Dedifferentiated amniotic fluid mesenchymal stem cell (primary cell): Measurements from ENCODE around the gene WIPF1.
"Not testable (repeated sequence)": the region's sequence is repeated elsewhere in the genome, so short reads cannot be mapped to it uniquely, and the experiment has no call there.

Experiments
- DNase-seq: peaks from one replicate; pipeline ENCODE4 v3.0.0-alpha.2; 2016; ENCODE audit errors: extremely low spot score

The WIPF1 gene

DNA sequence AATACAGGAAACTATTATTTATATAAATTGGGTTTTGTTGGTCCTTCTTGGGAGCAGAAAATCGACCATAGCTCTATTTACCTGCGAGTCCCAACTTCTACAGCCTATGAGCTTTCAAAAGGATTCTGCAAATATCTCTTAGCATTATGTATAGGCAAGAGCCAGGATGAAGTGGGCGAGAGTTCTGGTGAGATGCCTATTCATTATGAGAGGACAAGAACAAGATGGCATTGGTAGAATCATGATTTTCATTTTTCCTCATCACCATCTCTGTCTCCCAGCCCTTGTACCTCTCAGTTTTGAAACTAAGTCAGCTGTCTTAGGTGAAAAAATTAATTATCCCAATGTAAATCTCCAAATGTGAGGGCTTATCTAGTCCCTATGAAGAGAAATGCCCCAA lies 25.0 kb downstream of the WIPF1 start:
- DNase-seq, result no peak

DNA sequence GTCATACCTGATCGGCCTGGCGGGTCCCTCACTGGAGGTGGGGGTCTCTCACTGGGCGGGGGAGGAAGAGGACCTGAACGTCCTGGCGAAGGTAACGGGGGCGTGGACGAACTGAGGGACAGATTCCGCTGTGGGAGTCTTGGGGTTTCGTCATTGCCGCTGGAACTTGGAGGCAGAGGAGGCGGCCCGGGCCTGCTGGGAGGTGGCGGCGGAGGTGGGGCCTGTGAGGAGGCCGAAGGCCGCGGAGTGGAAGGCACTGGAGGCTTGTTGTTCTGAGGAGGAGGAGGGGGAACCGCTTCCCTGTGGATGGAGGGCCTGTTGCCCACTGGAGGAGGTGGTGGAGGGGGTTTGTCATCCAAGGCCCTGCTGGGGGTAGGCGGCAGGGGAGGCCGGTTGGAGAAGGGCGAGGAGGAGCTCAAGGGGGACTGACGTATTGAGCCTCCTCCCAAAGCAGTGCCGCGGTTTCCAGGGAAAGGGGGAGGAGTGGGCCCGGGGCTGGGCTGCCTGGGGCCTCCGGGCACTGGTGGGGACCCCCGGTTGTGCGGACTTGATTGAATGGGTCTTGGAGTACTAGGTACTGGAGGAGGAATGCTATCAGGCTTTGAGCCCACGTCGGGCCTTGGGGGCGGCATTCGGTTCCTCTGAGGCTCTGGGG lies 25.8 kb downstream of the WIPF1 start:
- no peak for DNase-seq

- no peak for DNase-seq
Measured at GRCh38 chr2:174570318-174570958, 27.2 kb downstream of the WIPF1 start.

GRCh38 chr2:174569678-174570077 lies 27.9 kb downstream of the WIPF1 start:
- DNase-seq, result no peak

DNA sequence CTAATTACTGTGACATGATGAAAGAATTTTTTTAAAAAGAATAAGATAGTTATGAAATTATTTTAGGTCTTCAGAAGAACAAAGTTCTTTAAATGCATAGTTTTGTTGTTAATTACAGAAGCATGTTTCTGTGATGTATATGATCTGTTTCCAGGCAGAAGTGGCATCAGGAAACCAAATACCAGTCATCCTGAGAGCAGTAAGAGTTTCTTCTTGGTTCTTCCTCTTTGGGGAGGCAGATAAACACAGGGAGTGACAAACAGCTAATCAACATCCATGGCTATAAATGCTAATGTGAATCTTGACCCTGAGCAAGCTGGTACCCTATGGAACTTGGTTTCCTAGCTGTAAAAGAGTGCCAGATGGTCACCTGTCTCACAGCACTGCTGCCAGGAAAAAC lies 29.2 kb downstream of the WIPF1 start:
- DNase-seq, result no peak

GRCh38 chr2:174566871-174567270 lies 30.7 kb downstream of the WIPF1 start:
- no peak for DNase-seq

GRCh38 chr2:174563530-174564282 lies 33.9 kb downstream of the WIPF1 start:
- no peak for DNase-seq

GRCh38 chr2:174561972-174562370 lies 35.6 kb downstream of the WIPF1 start:
- DNase-seq, result no peak

DNA sequence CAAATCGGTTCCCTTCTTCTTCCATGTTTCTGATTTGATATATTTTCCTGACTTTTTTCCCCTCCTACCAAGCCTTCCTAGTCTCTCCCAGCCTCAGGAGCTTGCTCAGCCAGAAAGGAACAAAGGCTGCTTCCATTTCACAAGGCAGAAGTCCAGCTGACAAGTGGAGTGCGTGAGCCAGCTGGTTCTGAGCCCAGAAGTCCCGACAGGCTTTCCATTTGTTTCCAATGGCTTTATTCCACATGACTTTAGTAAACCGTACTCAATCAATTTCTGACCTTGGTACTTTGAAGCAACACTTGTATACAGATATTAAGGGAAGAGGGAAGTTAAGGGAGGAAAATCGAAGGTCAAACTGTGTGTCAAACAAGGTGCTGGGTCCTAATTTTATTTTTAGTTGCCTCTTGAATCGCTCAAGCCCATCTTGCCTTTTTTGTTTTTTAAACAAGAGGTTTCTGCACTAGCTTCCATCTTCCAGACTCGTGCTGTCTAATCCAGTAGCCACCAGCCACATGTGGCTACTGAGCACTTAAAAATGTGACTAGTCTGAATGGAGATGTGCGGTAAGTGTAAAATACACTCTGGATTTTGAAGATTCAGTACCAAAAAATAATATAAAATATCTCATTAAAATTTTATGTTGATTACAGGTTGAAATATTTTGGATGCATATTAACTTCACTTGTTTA lies 36.2 kb downstream of the WIPF1 start:
- DNase-seq, result peak; percentile 75

DNA sequence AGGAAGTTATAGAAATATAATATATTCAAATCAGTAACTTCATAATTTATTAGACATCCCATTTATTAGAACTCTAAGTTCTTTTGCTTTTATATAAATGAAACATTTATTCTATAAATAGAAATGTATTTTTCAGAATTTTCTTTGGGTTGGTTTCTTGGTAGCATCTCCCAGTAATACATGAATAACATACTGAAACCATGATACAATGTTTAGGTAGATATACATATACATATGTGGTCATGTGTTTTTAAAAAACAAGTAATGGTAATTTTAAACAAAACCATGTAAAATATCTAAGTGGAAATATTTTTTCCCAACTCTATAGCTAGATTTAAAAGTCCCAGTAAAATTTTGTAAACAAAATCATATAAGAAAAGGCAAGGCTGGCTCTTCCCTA lies 36.9 kb downstream of the WIPF1 start:
- DNase-seq, result no peak

DNA sequence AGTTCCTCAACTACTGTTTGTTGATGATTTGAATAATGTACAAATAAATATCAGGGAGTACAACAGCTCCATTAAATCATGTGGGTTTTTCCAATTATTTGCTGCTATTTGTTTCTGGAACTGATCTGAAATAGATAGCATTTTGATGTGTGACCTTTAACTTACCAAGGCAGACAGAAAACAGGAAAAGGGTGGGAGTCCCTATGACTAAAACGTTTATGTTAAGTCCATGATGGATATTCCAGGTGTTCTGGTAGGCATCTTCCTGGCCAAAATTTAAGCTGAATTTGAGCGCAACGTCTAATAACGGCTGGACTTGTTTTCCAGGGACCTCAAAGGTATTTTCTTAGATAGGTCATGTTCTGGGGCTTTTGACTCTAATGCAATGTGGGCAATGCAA lies 41.6 kb downstream of the WIPF1 start:
- no peak for DNase-seq

DNA sequence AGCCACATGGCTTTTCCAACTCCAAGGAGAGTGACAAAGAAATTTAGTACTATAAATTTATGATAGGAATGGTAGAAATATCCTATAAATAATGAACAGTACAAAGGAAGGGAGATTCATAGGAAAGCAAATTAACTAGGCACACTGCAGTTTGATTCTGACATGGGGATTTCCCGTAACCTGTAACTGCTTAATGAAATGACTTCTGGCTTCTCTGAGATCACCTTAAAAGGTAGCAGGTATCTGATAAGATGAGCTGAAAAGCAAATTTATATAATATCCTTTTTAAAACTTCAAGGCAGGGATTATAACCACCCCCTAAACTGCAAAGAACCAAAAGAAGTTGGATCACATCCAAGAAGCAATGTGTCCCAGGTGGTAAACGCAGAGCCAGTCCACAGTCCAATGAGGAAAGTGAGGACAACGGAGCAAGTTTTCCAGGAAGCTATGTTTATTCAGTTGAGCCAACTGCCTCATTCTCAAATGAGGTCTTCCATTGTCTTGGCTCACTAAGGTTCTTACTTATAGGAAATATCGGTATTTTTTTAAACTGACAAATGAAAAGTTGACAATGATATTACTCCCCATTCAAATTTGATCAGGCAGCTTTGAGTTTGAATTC lies 43.0 kb downstream of the WIPF1 start:
- no peak for DNase-seq

GRCh38 chr2:174553811-174554493 lies 43.7 kb downstream of the WIPF1 start:
- no peak for DNase-seq

DNA sequence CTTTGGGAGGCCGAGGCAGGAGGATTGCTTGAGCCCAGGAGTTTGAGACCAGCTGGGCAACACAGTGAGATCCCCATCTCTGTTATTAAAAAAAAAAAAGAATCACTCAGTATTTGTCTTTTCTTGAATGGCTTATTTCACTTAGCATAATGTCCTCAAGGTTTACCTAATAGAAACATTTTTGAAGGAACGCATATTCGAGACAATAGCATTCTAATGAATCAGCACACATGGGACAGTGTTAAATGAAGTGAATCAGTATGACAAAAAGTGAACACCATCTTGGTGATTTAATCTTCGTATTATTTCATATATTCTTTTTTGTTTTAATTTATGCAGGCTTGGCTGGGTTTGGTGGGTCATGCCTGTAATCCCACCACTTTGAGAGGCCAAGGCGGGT lies 44.7 kb downstream of the WIPF1 start:
- DNase-seq, result no peak

- DNase-seq, result no peak
Measured at GRCh38 chr2:174551697-174552096, 45.9 kb downstream of the WIPF1 start.

- DNase-seq, result not testable (repeated sequence)
Measured at GRCh38 chr2:174548646-174549045, 49.0 kb downstream of the WIPF1 start.

DNA sequence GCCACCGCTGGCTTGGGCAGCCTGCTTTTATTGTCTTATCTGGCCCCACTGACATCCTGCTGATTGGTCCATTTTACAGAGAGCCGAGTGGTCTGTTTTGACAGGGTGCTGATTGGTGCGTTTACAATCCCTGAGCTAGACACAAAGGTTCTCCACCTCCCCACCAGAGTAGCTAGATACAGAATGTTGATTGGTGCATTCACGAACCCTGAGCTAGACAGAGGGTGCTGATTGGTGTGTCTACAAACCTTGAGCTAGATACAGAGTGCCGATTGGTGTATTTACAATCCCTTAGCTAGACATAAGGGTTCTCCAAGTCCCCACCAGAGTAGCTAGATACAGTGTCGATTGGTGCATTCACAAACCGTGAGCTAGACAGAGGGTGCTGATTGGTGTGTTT lies 49.6 kb downstream of the WIPF1 start:
- not testable (repeated sequence) for DNase-seq

DNA sequence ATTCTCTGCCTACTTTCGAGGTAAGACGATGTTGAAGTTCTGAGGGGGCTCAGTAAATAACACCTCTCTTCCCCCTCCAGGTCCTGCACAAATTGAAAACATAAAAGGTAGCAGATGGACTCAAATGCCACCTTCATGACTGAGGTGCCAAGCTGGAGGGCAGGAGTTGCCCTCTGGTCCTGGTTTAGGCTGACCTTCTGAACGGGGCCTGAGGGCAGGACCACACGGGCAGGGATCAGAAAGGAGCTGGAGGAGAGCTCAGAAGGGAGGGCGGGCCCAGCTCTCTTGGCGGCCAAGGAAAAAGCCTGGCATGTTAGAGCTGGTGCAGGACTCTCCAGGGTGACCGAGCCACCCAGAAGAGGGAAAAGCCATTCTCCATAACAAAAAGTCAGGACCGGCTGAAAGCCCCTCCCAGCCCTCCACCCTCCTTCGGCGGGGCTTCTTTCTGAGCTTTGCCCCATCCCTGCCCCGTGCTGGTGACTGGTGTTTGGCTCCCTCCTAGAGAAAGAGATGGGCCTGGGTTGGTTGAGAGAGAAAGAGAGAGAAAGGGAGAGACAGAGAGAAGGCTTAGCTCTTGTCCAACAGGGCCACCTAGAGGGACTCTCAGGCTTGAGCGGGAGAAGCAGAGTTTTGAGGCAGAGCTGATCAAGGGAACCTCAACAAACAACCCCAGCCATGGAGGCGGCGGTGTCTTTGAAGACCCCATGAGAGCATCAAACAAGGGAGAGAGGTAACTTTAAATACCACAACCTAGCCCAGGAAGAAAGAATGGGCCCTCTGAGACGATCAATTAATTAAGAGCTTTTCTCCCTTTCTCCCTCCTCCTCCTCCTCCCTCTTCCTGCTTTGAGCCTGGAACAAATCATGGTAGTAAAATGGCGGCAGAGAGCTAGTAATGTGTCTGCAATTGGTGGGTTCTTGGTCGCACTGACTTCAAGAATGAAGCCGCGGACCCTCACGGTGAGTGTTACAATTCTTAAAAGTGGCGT lies 50.8 kb downstream of the WIPF1 start:
- peak; percentile 18 for DNase-seq

GRCh38 chr2:174545240-174545639 lies 52.4 kb downstream of the WIPF1 start:
- no peak for DNase-seq

- DNase-seq, result no peak
Measured at GRCh38 chr2:174544802-174545201, 52.8 kb downstream of the WIPF1 start.
